Measurements from ENCODE around the gene INPP5D.
A peak's percentile ranks its signal among the peaks of the same experiment; 100 is the strongest.

Gene INPP5D

DNA sequence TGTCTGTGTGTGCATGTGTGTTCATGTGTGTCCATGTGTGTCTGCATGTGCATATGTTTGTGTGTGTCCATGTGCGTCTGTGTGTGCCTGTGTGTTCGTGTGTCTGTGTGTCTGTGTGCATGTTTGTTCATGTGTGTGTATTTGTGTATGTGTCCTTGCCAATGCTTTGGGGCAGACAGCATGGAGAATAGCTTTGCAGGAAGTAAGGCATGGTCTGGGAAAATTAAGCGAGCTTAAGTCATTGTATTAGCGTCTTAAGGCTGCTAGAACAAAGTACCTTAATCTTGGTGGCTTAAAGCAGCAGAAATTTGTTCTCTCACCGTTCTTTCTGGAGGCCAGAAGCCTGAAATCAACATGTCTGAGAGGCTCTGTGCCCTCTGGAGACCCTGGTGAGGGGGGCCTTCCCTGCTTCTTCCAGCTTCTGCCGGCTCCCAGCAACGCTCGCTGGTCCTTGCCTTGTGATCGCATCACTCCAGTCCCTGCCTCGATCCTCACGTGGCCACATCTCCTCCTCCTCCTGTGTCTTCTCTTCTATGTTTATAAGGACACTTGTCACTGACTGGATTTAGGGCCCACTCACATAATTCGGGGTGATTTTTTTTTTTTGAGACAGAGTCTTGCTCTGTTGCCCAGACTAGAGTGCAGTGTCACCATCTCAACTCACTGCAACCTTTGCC lies 23.8 kb upstream of the INPP5D start:
- Histone ChIP-seq H3K4me1 (ENCODE audit: insufficient read depth, poor library complexity, severe bottlenecking) (peaks cover 17% of the 10 kb centered on the region), H3K27ac (ENCODE audit: poor library complexity, severe bottlenecking) (no peak overlapping the region), H3K27me3 (ENCODE audit: insufficient read depth, poor library complexity, severe bottlenecking) (no peaks in the 10 kb centered on the region), H3K9me3 (ENCODE audit: severe bottlenecking) (peaks cover 2% of the 10 kb centered on the region), H3K4me3 (ENCODE audit: severe bottlenecking) (no peak overlapping the region), H3K36me3 (ENCODE audit: low read depth) (no peaks in the 10 kb centered on the region)
- ATAC-seq (ENCODE audit: low read depth) (no peak), DNase-seq (ENCODE audit: low spot score) (no peak)
- no peak for TF ChIP-seq CTCF (IDR thresholded peaks at IDR 0.05; ENCODE audit: poor library complexity, severe bottlenecking)

DNA sequence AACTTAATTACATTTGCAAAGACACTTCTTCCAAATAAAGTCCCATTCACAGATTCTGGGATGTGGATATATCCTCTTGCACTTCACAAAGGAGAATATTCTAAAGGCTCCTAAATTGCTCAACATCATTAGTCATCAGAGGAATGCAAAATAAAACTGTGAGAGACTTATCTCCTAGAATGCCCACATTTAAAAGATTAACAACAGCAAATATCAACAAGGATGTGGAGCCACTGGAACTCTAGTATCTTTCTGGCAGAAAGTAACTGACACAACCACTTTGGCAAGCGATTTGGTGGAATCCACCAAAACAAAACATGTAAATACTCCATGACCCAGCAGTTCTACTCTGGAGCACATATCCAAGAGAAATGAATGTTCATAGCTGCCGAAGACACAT lies 23.1 kb upstream of the INPP5D start:
- no peak for DNase-seq (ENCODE audit: low spot score)
- no peak overlapping the region for H3K27ac ChIP-seq (ENCODE audit: poor library complexity, severe bottlenecking)
- ATAC-seq (ENCODE audit: low read depth): peak; percentile 62
- H3K4me1 ChIP-seq (ENCODE audit: insufficient read depth, poor library complexity, severe bottlenecking): peaks cover 17% of the 10 kb centered on the region
- H3K36me3 ChIP-seq (ENCODE audit: low read depth): no peaks in the 10 kb centered on the region
- H3K4me3 ChIP-seq (ENCODE audit: severe bottlenecking): no peak overlapping the region
- no peak for TF ChIP-seq CTCF (IDR thresholded peaks at IDR 0.05; ENCODE audit: poor library complexity, severe bottlenecking)
- H3K9me3 ChIP-seq (ENCODE audit: severe bottlenecking): peaks cover 2% of the 10 kb centered on the region
- no peaks in the 10 kb centered on the region for H3K27me3 ChIP-seq (ENCODE audit: insufficient read depth, poor library complexity, severe bottlenecking)

DNA sequence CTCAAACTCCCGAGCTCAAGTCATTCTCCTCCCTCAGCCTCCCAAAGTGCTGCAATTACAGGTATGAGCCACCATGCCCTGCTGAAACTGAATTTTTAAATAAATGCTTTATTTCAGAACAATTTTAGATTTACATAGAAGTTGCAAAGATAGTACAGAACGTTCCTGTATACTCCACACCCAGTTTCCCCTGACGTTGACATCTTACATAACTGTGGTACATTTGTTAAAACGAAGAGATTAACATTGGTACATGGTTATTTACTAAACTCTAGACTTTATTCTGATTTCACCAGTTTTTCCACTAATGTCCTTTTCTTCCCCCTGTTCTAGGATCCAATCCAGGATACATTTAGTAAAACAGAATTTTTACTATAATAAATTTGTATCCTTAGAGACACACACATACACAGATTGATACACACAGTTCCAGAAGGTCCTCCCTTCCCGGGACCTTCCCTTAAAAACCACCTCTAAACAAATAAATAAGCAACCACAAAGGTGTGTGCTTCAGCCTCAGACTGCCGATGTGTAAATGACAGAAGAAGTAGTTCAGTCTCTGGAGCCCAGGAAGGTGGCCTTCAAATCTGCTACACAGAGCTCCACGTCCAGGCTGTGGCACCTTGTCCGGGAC lies 20.8 kb upstream of the INPP5D start:
- Histone ChIP-seq H3K36me3 (ENCODE audit: low read depth) (no peaks in the 10 kb centered on the region), H3K27ac (ENCODE audit: poor library complexity, severe bottlenecking) (no peak overlapping the region), H3K4me1 (ENCODE audit: insufficient read depth, poor library complexity, severe bottlenecking) (peaks cover 12% of the 10 kb centered on the region), H3K9me3 (ENCODE audit: severe bottlenecking) (peaks cover 2% of the 10 kb centered on the region), H3K27me3 (ENCODE audit: insufficient read depth, poor library complexity, severe bottlenecking) (no peaks in the 10 kb centered on the region), H3K4me3 (ENCODE audit: severe bottlenecking) (no peak overlapping the region)
- ATAC-seq (ENCODE audit: low read depth): no peak; the same call in 2 of the 3 replicates
- no peak for TF ChIP-seq CTCF (IDR thresholded peaks at IDR 0.05; ENCODE audit: poor library complexity, severe bottlenecking)
- DNase-seq (ENCODE audit: low spot score): no peak

DNA sequence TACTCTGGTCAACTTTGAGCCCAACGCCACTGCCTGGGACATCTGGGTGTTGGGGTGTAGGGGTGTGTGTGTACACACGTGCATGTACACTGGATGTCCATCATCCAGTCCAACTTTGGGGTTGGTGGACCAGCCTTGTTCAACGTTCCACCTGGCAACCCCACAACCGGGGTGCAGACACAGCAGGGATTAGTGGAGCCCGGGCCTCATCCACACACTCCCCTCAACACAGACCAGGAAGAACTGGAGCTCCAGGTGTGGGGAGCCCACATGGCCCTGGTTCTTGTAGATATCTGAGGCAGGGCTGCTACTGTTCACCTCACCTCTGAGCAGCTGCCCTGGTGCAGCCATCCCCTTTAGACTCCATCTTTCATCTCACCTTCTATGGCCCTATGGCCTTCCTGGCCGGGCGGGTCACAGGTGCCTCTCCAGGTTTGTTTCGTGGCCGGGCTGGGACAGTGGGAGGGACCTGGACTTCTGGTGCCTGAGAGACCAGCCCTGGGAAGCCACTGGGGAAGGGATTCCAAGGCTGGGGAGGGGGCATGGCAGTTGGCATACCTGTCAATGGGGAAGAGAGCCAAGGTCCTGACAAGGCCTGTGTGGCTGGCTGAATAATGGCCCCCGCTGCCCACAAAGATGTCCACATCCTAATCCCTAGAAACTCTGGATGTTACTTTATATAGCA lies 20.2 kb upstream of the INPP5D start:
- Histone ChIP-seq H3K4me3 (ENCODE audit: severe bottlenecking) (no peak overlapping the region), H3K36me3 (ENCODE audit: low read depth) (no peaks in the 10 kb centered on the region), H3K27ac (ENCODE audit: poor library complexity, severe bottlenecking) (no peak overlapping the region), H3K27me3 (ENCODE audit: insufficient read depth, poor library complexity, severe bottlenecking) (no peaks in the 10 kb centered on the region), H3K4me1 (ENCODE audit: insufficient read depth, poor library complexity, severe bottlenecking) (peaks cover 12% of the 10 kb centered on the region), H3K9me3 (ENCODE audit: severe bottlenecking) (peaks cover 2% of the 10 kb centered on the region)
- no peak for ATAC-seq (ENCODE audit: low read depth)
- DNase-seq (ENCODE audit: low spot score): no peak
- no peak for TF ChIP-seq CTCF (IDR thresholded peaks at IDR 0.05; ENCODE audit: poor library complexity, severe bottlenecking)
